GM12873 (cell line): Measurements from ENCODE around the gene FAM120C.

Source experiments
- TF ChIP-seq, protein P1 (sequence below): IDR thresholded peaks from 2 replicates; pipeline ENCODE4 v1.5.1; 2012; ENCODE audit warnings: low read depth, mild to moderate bottlenecking, moderate library complexity, low read length, control low read depth; ENCODE audit not compliant: insufficient read depth; ENCODE audit errors: missing control alignments

Gene FAM120C

DNA sequence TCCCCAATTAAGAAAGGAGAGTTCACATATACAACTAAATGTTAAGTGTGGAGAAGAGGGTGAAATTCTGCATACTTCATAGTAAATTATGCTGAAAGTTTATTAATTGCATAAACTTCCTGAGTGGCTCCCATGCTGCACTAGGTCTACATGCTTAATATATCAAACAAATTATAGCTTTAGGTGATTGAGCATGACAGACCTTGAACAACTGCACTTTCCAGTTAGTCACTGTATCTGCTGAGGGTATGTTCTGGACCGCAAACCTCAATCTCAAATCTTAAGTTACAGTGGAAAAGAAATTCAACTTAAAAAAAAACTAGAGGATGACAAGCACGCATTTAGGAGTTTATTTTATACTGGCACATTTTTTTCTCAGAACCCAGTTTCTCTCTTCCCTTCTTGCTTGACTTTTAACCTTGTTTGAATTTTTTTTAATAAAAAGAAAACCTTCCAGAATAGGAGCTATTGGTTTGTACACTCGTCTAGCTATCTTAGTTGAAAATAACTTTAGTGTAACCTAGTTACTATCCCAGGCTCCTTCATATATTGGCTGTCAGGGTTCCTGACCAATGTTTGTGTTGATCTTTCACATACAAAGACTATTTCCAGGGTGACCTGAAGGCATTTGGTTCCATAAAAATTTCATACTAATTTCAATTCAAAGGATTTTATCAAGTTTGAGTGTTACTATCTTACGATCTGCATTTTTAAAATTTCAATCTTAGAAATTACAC is 10.2 kb upstream of the FAM120C start:
- TF ChIP-seq, protein P1, sequence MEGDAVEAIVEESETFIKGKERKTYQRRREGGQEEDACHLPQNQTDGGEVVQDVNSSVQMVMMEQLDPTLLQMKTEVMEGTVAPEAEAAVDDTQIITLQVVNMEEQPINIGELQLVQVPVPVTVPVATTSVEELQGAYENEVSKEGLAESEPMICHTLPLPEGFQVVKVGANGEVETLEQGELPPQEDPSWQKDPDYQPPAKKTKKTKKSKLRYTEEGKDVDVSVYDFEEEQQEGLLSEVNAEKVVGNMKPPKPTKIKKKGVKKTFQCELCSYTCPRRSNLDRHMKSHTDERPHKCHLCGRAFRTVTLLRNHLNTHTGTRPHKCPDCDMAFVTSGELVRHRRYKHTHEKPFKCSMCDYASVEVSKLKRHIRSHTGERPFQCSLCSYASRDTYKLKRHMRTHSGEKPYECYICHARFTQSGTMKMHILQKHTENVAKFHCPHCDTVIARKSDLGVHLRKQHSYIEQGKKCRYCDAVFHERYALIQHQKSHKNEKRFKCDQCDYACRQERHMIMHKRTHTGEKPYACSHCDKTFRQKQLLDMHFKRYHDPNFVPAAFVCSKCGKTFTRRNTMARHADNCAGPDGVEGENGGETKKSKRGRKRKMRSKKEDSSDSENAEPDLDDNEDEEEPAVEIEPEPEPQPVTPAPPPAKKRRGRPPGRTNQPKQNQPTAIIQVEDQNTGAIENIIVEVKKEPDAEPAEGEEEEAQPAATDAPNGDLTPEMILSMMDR = no peak

DNA sequence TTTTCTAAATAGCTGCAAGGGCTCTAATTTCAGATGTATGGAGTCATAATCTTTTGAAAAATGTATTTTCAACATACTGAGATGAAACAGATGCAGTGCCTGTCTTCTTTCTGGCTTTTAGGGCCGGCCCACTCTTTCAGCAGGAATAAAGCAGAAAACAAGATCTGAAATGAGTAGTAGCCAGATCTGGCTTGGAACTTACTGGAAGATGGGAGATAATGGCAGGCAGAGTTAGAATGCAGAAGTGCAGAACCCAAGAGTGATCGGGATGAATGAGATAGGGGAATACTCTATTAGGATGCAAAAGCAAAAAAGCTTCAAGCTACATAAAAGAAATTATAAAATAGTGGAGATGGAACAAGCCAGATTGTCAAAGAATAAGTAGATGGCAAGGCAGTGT is 1.4 kb upstream of the FAM120C start:
- TF ChIP-seq, protein P1 = no peak

DNA sequence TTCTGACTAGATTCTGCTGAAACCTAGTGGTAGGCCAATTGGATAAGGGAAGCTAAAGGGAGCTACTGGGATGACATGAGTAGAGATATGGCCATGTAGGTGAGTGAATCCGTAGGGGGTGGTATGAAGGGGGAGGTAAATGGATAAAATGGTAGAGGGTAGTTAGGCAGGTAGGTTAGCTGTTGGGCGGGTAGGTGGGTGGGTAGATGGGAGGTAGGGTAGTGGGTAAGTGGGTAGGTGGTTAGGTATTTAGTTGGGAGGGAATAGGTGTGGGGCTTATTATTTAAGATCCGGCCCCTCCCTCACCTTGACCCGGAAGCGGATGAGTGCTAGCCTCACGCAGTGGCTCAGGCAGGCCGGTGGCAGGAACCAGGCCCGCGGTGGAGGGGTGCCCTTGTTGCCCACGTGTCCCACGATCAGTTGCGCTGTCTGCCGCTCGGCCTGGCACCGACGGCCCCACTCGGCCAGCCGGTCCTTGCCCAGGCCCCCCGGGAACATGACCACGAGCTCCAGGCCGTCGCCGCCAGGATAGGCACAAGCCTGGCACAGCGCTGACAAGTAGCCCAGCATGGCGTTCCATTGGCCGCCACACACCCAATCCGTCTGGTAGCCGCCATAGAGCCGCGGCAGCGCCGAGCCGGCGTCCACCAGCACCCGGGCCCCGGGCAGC is 725 bp downstream of the FAM120C start:
- TF ChIP-seq, protein P1 = no peak

DNA sequence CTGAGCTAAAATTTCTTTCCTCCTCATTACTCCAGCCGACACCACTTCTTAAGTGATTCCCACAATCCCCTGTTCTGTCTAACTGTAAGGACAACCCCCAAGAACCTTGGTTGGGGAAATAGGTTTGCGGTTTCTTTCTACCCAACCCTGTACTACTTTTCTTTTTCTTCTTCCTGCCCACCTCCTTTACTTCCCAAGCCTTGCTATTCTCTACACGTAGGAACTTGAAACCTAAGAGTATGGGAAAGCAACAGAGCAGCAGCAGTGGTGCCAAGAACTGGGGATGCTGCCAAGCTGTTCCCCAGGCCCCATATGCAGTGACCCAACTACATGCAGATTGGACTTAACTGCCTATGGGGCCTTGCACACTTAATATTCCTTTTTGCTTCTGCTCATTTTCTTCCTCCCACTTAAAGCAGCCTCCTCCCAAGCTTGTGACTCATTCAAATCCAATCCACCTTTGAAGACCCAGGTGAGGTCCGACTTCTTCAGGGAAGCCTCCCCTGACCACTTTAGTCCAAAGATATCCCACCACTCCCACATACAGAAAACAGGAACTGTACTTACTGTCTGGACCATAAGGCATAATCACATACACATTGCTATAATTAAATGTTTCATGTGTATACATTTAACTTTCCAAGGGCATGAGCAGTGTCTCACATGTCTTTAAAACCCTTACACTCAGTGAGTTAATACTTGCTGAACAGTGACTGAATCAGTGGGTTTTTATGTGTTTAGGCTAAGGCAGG is 1.7 kb downstream of the FAM120C start:
- TF ChIP-seq, protein P1 = no peak

DNA sequence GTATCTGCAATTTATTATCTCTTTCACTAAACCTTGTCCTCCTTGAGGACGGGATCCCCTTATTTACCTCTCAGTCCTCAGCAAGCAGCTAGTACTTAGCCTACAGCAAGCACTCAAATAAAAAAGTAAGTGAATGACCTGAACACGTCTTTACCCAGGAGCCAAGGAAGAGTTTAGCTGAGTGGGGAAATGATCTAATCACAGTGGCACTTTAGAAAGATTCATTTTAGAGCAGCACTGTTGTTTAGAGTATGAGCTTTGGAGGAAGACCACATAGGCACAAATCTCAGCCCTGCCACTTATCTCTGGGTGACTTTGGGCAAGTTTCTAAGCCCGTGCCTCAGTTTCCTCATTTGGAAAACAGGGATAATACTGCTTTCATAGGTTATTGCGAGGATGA is 2.7 kb downstream of the FAM120C start:
- TF ChIP-seq, protein P1 = no peak

DNA sequence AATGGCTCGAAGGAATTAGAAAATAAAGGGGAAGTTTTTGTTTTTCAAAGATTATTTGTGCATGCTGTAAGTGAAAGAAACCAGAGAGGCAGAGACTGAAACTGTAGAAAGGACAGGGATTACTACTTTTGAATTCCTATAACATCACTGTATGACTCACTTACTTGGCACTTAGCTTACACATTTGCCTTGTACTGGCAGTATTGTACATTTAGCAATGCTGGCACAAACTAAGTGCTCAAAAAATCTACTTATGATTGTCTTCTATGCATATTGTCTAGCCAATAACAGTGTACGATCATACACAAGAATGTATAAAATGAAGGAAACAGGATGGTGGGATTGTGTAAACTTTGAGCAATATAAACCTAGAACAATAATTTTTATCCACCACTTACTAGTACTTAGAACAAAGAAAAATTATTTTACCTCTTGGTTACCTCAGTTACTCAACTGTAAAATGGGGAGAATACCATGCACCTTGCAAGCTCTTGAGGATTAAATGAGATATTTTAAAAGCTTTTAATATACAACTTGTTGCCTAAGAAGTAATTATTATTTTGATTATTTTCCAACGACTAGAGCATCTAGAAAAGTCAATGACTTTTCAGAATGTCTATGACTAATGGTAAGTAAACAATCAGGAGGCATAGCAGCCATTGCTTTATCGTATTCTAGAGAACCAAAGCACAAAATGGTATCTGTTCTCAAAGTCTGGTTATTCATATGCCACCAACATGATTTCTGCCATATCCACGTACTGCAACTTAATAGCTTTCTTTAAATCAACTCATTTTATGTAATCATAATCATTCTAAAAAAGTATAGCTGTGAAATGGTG is 4.7 kb downstream of the FAM120C start:
- TF ChIP-seq, protein P1 = no peak
